ENCODE data around the gene EPHA1.

EPHA1 gene

GRCh38 chr7:143388051-143388450 is 20.6 kb downstream of the EPHA1 start:
- DNase-seq: no peak

- DNase-seq: no peak
Observed at GRCh38 chr7:143387156-143387975, 21.3 kb downstream of the EPHA1 start.

- no peak for DNase-seq
Observed at GRCh38 chr7:143385891-143386781, 22.5 kb downstream of the EPHA1 start.

- no peak for DNase-seq
Observed at GRCh38 chr7:143384661-143385631, 23.7 kb downstream of the EPHA1 start.

GRCh38 chr7:143384148-143384547 is 24.5 kb downstream of the EPHA1 start:
- no peak for DNase-seq

- no peak for DNase-seq
Observed at GRCh38 chr7:143383642-143383957, 25.1 kb downstream of the EPHA1 start.

GRCh38 chr7:143382791-143383641 is 25.6 kb downstream of the EPHA1 start:
- no peak for DNase-seq

- no peak for DNase-seq
Observed at GRCh38 chr7:143382126-143382790, 26.4 kb downstream of the EPHA1 start.

- no peak for DNase-seq
Observed at GRCh38 chr7:143381427-143382125, 27.1 kb downstream of the EPHA1 start.

- DNase-seq: peak; percentile 86
Observed at GRCh38 chr7:143380646-143381426, 27.8 kb downstream of the EPHA1 start, which contains the start of gene ZYX. ZYX (plus strand) TSS chr7:143381345; CDS start chr7:143381572, 227 bp downstream.

- DNase-seq: peak; percentile 84
Observed at GRCh38 chr7:143380260-143380645, 28.4 kb downstream of the EPHA1 start.

- DNase-seq: no peak
Observed at GRCh38 chr7:143379611-143380259, 28.9 kb downstream of the EPHA1 start.

GRCh38 chr7:143376396-143376795 is 32.3 kb downstream of the EPHA1 start:
- DNase-seq: no peak

- DNase-seq: peak; percentile 36
Observed at GRCh38 chr7:143375298-143376034, 33.2 kb downstream of the EPHA1 start.

GRCh38 chr7:143374561-143374960 is 34.1 kb downstream of the EPHA1 start:
- DNase-seq: no peak

- no peak for DNase-seq
Observed at GRCh38 chr7:143373255-143373794, 35.3 kb downstream of the EPHA1 start.

GRCh38 chr7:143372070-143372469 is 36.6 kb downstream of the EPHA1 start:
- peak; percentile 33 for DNase-seq
